Right lobe of liver (tissue), 6 donors: ENCODE results near the gene ZSCAN12. TPM values are rescaled to one million over a fixed set of nuclear protein-coding genes. Genes with fewer than 3 reads are reported as not detected.
"Not testable (repeated sequence)": the region's sequence is repeated elsewhere in the genome, so short reads cannot be mapped to it uniquely, and the experiment has no call there.

Experiments
- ATAC-seq, 4 donors: fragments of 200-7000 bp; cut with Tn5 transposase; one replicate each; pipeline ENCODE4 v1.9.1; 2020; ENCODE audit warnings: mild to moderate bottlenecking in 4 of 4, moderate library complexity in 4 of 4
- DNase-seq, 3 donors: peaks; one replicate each; pipeline ENCODE4 v3.0.0-alpha.2; 2020
- H3K27ac ChIP-seq, 3 donors: fragments of 200-600 bp; one replicate each; pipeline ENCODE4 v1.8.0; 2022
- H3K27me3 ChIP-seq, 2 donors: fragments of 200-600 bp; one replicate each; pipeline ENCODE4 v1.8.0; 2022
- H3K36me3 ChIP-seq, 4 donors: fragments of 200-600 bp; sonication (generic) in 1 of 4; one replicate each; pipeline versions ENCODE4 v1.5.1 to v1.8.0; 2017 to 2022; ENCODE audit warnings: control low read depth in 1 of 4
- H3K4me1 ChIP-seq, 4 donors: fragments of 200-600 bp; sonication (generic) in 1 of 4; one replicate each; pipeline versions ENCODE4 v1.5.1 to v1.8.0; 2017 to 2022; ENCODE audit warnings: control low read depth in 1 of 4
- H3K4me3 ChIP-seq, 3 donors: fragments of 200-600 bp; one replicate each; pipeline ENCODE4 v1.8.0; 2022
- H3K9me3 ChIP-seq, 4 donors: fragments of 200-600 bp; sonication (generic) in 1 of 4; one replicate each; pipeline versions ENCODE4 v1.5.1 to v1.8.0; 2017 to 2022; ENCODE audit warnings: control low read depth in 1 of 4
- CTCF ChIP-seq, 4 donors: fragments of 200-600 bp in 3 of 4; fragments of 450-650 bp in 1 of 4; IDR thresholded peaks; one replicate each; pipeline versions ENCODE4 v1.5.1 to v1.8.0; 2016 to 2022; ENCODE audit warnings: antibody characterized with exemption in 4 of 4, mild to moderate bottlenecking in 2 of 4
- POLR2A ChIP-seq: fragments of 450-650 bp; IDR thresholded peaks from one replicate; pipeline ENCODE4 v1.6.1; 2017; ENCODE audit warnings: antibody characterized with exemption, mild to moderate bottlenecking
- WGBS: methylation state at CpG from one replicate; pipeline ENCODE4 v1.1.6; 2018; ENCODE audit warnings: low coverage, low lambda C conversion rate; ENCODE audit not compliant: insufficient coverage; ENCODE audit errors: missing lambda C conversion rate; 5-methylcytosine and 5-hydroxymethylcytosine counted together
- intact Hi-C, 2 donors: fragments of 100-400 bp; cut with DNase I; formaldehyde crosslinking; loops; one replicate each; pipeline versions ENCODE4 v1.11.2 to v1.14.1; 2022
- total RNA-seq, 6 experiments: library from RNA; depleted of rRNA in 2 of 6; stranded (reverse); fragments of >200 nt in 2 of 6; fragmentation: NEBNext Ultra II Directional in 3 of 6; extraction: Animal tissue kit (Norgen Biotek cat#: 25700) in 3 of 6; gene quantifications; one replicate each; pipeline versions ENCODE4 v1.1.0 to v1.2.4, GENCODE V29; 2016 to 2023
- donor health status: DM: no; HTN: yes; CAD: no.
- donor health status: DM: no; HTN: no; CAD: no.
- donor health status: DM: no; HTN: no; CAD: no.
- donor health status: DM: no; HTN: yes; CAD: no.
- donor health status: DM: no; HTN: yes; CAD: no.

The ZSCAN12 gene
- total RNA-seq, 6 experiments from 2014 or later, result 1.4 to 1.6 (median 1.5) TPM

- Histone ChIP-seq H3K27me3 (no peaks in the 10 kb centered on the region), H3K9me3 (no peaks in the 10 kb centered on the region), H3K4me3 (no peak overlapping the region), H3K27ac (no peak overlapping the region), H3K4me1 (no peaks in the 10 kb centered on the region), H3K36me3 (no peaks in the 10 kb centered on the region)
- no peak for DNase-seq
- WGBS, result 86% methylated on average over 1 of the region's 1 CpG
- ATAC-seq, result no peak
- TF ChIP-seq CTCF (IDR thresholded peaks at IDR 0.05) (no peak), POLR2A (no peak)
- intact Hi-C loops, result no loop called here
These were observed 28.3 kb downstream of the ZSCAN12 start for GRCh38 chr6:28371280-28371679.

- no peak overlapping the region for H3K27ac ChIP-seq
- peaks cover 0 to 7% (median 1%) of the 10 kb centered on the region in 4 donors for H3K36me3 ChIP-seq
- DNase-seq (no peak), ATAC-seq (no peak)
- no peaks in the 10 kb centered on the region for H3K4me1 ChIP-seq
- no peak overlapping the region for H3K4me3 ChIP-seq
- intact Hi-C loops, result no loop called here
- TF ChIP-seq CTCF (IDR thresholded peaks at IDR 0.05) (no peak), POLR2A (no peak)
- H3K9me3 ChIP-seq, result no peaks in the 10 kb centered on the region
- no peaks in the 10 kb centered on the region for H3K27me3 ChIP-seq
- WGBS, result 55% methylated on average over 2 of the region's 2 CpGs
These were observed 29.1 kb downstream of the ZSCAN12 start for GRCh38 chr6:28370440-28370839.

- WGBS, result 100% methylated on average over 3 of the region's 3 CpGs
- intact Hi-C loops, result loop anchor here in 1 of 2 donors (10.0 kb wide), 1 partner anchor 235 kb away; no protein-coding TSS in a partner anchor
- H3K27ac ChIP-seq, result no peak overlapping the region
- H3K4me1 ChIP-seq, result no peaks in the 10 kb centered on the region
- DNase-seq (no peak), ATAC-seq (no peak)
- H3K4me3 ChIP-seq, result no peak overlapping the region
- TF ChIP-seq POLR2A, result no peak
- TF ChIP-seq CTCF (IDR thresholded peaks at IDR 0.05), result no peak
- peaks cover 0 to 15% (median 3%) of the 10 kb centered on the region in 4 donors for H3K36me3 ChIP-seq
- H3K9me3 ChIP-seq, result no peaks in the 10 kb centered on the region
- H3K27me3 ChIP-seq, result no peaks in the 10 kb centered on the region
These were observed 30.1 kb downstream of the ZSCAN12 start for GRCh38 chr6:28369463-28369862.

- DNase-seq (no peak), ATAC-seq (peak in 1 of 4 donors; percentile 30)
- Histone ChIP-seq H3K36me3 (peaks cover 0 to 25% (median 3%) of the 10 kb centered on the region in 4 donors), H3K9me3 (no peaks in the 10 kb centered on the region), H3K27me3 (no peaks in the 10 kb centered on the region), H3K4me3 (no peak overlapping the region), H3K27ac (no peak overlapping the region), H3K4me1 (no peaks in the 10 kb centered on the region)
- WGBS, result 76% methylated on average over 4 of the region's 4 CpGs
- intact Hi-C loops, result loop anchor here in 1 of 2 donors (10.0 kb wide), 1 partner anchor 234 kb away; no protein-coding TSS in a partner anchor
- TF ChIP-seq CTCF (IDR thresholded peaks at IDR 0.05), result no peak
These were observed 31.0 kb downstream of the ZSCAN12 start for GRCh38 chr6:28368522-28368921.

GRCh38 chr6:28365590-28365989 is 34.0 kb downstream of the ZSCAN12 start:
- not testable (repeated sequence) for H3K4me1 ChIP-seq, H3K27ac ChIP-seq, H3K27me3 ChIP-seq, H3K4me3 ChIP-seq, ATAC-seq, DNase-seq, H3K9me3 ChIP-seq
- 91% methylated on average over 4 of the region's 4 CpGs for WGBS
- H3K36me3 ChIP-seq, result peaks cover 0 to 42% (median 3%) of the 10 kb centered on the region in 4 donors
- intact Hi-C loops, result loop anchor here in 1 of 2 donors (10.0 kb wide), 1 partner anchor 231 kb away; no protein-coding TSS in a partner anchor
